Cerebellar cortex (tissue), 1 donor: ENCODE measurements around the gene UMAD1.
"Not testable (repeated sequence)": the region's sequence is repeated elsewhere in the genome, so short reads cannot be mapped to it uniquely, and the experiment has no call there.

Source experiments
- DNase-seq: peaks from one replicate; pipeline ENCODE4 v3.0.0-alpha.2; 2015; ENCODE audit warnings: low spot score

UMAD1 gene

GRCh38 chr7:7652798-7653540 lies 12.4 kb downstream of the UMAD1 start:
- no peak for DNase-seq

- DNase-seq, result no peak
These were observed 13.1 kb downstream of the UMAD1 start for GRCh38 chr7:7653593-7654187.

- no peak for DNase-seq
These were observed 14.6 kb downstream of the UMAD1 start for GRCh38 chr7:7654964-7655715.

GRCh38 chr7:7656459-7656858 lies 15.9 kb downstream of the UMAD1 start:
- DNase-seq, result not testable (repeated sequence)

GRCh38 chr7:7662527-7662926 lies 22.0 kb downstream of the UMAD1 start:
- DNase-seq, result peak; percentile 53

GRCh38 chr7:7664291-7664690 lies 23.7 kb downstream of the UMAD1 start:
- no peak for DNase-seq

- no peak for DNase-seq
These were observed 24.5 kb downstream of the UMAD1 start for GRCh38 chr7:7665031-7665430.

- no peak for DNase-seq
These were observed 26.6 kb downstream of the UMAD1 start for GRCh38 chr7:7667187-7667586.

GRCh38 chr7:7668706-7669105 lies 28.2 kb downstream of the UMAD1 start:
- no peak for DNase-seq

- DNase-seq, result no peak
These were observed 29.9 kb downstream of the UMAD1 start for GRCh38 chr7:7670490-7670889.

- no peak for DNase-seq
These were observed 30.8 kb downstream of the UMAD1 start for GRCh38 chr7:7671361-7671760.

GRCh38 chr7:7672545-7673239 lies 32.1 kb downstream of the UMAD1 start:
- no peak for DNase-seq

GRCh38 chr7:7673240-7673550 lies 32.6 kb downstream of the UMAD1 start:
- DNase-seq, result no peak

- no peak for DNase-seq
These were observed 35.1 kb downstream of the UMAD1 start for GRCh38 chr7:7675686-7676085.

- not testable (repeated sequence) for DNase-seq
These were observed 39.1 kb downstream of the UMAD1 start for GRCh38 chr7:7679640-7680039.

- peak; percentile 94 for DNase-seq
These were observed 40.8 kb downstream of the UMAD1 start for GRCh38 chr7:7681191-7681935.

- DNase-seq, result peak; percentile 46
These were observed 41.4 kb downstream of the UMAD1 start for GRCh38 chr7:7681936-7682329.

- peak; percentile 44 for DNase-seq
These were observed 42.3 kb downstream of the UMAD1 start for GRCh38 chr7:7682861-7683260.

- DNase-seq, result no peak
These were observed 46.4 kb downstream of the UMAD1 start for GRCh38 chr7:7686811-7687508.

- DNase-seq, result no peak
These were observed 47.2 kb downstream of the UMAD1 start for GRCh38 chr7:7687800-7688199.

- peak; percentile 40 for DNase-seq
These were observed 47.8 kb downstream of the UMAD1 start for GRCh38 chr7:7688310-7688709.
